Fibroblast of villous mesenchyme (primary cell): Measurements from ENCODE around the gene DLG1. TPM values are rescaled to one million over a fixed set of nuclear protein-coding genes. Genes with fewer than 3 reads are reported as not detected.
"Not testable (repeated sequence)": the region's sequence is repeated elsewhere in the genome, so short reads cannot be mapped to it uniquely, and the experiment has no call there.

Experiments used
- DNase-seq: peaks from one replicate; pipeline ENCODE4 v3.0.0-alpha.2; 2010; ENCODE audit warnings: low read depth
- H3K4me3 ChIP-seq: 2 replicates; pipeline ENCODE4 v1.5.1; 2011; ENCODE audit warnings: low read depth, mild to moderate bottlenecking, low read length
- total RNA-seq: library from RNA; depleted of rRNA; stranded (reverse); fragments of >200 nt; gene quantifications from 2 replicates; pipeline ENCODE4 v1.2.3, GENCODE V29; 2012
- TF ChIP-seq, protein P1 (sequence below): IDR thresholded peaks from 2 replicates; pipeline ENCODE4 v1.5.1; 2012; ENCODE audit warnings: low read depth, mild to moderate bottlenecking, low read length; ENCODE audit not compliant: insufficient read depth

The DLG1 gene
- total RNA-seq, 1 donor: 87.7 TPM

GRCh38 chr3:197283045-197283444 lies 15.4 kb downstream of the DLG1 start:
- no peak overlapping the region for H3K4me3 ChIP-seq
- TF ChIP-seq, protein P1, sequence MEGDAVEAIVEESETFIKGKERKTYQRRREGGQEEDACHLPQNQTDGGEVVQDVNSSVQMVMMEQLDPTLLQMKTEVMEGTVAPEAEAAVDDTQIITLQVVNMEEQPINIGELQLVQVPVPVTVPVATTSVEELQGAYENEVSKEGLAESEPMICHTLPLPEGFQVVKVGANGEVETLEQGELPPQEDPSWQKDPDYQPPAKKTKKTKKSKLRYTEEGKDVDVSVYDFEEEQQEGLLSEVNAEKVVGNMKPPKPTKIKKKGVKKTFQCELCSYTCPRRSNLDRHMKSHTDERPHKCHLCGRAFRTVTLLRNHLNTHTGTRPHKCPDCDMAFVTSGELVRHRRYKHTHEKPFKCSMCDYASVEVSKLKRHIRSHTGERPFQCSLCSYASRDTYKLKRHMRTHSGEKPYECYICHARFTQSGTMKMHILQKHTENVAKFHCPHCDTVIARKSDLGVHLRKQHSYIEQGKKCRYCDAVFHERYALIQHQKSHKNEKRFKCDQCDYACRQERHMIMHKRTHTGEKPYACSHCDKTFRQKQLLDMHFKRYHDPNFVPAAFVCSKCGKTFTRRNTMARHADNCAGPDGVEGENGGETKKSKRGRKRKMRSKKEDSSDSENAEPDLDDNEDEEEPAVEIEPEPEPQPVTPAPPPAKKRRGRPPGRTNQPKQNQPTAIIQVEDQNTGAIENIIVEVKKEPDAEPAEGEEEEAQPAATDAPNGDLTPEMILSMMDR: no peak
- no peak for DNase-seq

DNA sequence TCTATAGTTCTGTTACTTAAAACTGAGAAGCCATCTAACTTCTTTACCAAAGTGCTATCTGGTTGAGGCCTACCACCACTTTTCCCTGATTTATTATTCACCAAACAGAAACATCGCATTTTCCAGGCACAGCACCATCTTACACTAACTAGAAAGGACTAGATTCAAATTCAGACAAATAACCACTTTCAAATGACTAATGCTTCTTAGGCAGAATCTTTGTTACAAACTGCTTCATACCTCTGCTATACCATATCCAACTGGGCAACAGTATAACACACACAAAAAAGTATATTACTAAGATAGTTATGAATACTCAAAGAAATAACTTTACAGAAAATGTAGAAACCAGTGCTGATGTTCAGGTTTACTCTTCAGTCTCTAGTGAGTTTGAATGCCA lies 16.6 kb downstream of the DLG1 start:
- TF ChIP-seq, protein P1: no peak
- H3K4me3 ChIP-seq: no peak overlapping the region
- DNase-seq: no peak

- H3K4me3 ChIP-seq: no peak overlapping the region
- TF ChIP-seq, protein P1: no peak
- DNase-seq: no peak
Observed at GRCh38 chr3:197280156-197280555, 18.3 kb downstream of the DLG1 start.

DNA sequence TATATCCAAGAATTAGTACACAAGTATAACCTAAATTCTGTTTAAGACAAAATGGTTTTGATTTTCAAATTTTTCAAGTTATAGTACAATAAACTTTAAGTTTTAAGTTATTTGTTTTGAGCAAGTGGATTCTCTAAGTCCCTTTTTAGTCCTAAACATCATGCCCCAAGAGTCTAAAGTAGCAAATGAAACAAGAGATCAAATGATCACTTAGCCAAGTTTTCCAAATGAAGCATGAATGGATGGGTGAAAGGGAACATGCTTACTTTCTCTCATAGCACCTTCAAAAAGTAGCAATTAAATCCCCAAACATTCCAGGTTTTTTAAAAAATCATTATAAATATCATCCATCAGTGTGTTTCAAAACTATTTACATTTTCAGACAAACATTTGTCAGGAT lies 19.5 kb downstream of the DLG1 start:
- no peak overlapping the region for H3K4me3 ChIP-seq
- DNase-seq: no peak
- TF ChIP-seq, protein P1: no peak

DNA sequence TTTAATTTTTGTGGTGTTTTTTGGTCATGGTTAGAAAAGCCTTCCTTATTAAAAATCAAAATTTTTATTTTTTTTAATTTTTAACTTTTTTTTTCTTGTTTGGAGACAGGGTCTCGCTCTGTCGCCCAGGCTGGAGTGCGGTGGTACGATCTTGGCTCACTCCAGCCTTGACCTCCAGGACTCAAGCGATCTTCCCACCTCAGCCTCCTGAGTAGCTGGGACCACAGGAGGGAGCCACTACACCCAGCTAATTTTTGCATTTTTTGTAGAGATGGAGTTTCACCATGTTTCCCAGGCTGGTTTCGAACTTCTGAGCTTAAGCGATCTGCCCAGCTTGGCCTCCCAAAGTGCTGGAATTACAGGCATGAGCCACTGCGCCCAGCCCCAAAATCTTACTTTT lies 21.6 kb downstream of the DLG1 start:
- TF ChIP-seq, protein P1: peak; percentile 42

DNA sequence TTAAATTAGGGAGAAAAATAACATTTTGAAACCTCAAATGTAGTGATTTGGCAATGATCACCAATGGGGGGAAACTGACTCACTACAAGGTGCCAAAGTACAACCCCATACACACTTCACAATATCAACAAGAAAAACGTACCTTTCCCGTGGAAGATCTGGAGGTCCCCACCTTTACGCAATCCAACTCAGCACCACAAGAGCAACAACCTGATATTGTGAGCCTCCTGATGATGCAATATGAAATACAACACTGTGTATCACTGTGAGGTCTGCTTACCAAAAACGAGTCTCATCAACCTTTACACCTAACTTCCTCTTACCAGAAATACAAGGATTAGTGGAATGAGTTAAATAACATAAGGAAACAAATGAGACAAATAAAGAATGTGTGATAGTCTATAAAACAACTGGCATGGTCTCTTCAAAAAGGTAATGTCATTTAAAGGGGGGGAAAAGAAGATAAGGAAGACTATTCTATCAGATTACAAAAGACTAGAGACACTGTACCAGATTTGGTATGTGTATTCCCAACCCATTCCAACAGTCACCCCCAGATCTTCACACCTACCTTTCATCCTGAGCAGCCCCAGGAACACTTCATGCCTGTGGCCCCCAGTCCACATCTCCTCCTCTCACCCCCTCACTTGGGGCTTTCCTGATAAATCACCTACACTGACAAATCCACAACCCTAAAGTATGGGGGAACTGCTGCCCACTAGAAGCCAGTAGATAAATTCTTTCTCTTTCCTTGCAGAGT lies 27.7 kb downstream of the DLG1 start:
- DNase-seq: peak; percentile 49
- TF ChIP-seq, protein P1: no peak

More for the DNA sequence above, 21.6 kb downstream of the DLG1 start:
- not testable (repeated sequence) for DNase-seq, H3K4me3 ChIP-seq

GRCh38 chr3:197269024-197269423 lies 29.4 kb downstream of the DLG1 start:
- DNase-seq: no peak
- H3K4me3 ChIP-seq: no peak overlapping the region
- TF ChIP-seq, protein P1: no peak

More for the DNA sequence above, 27.7 kb downstream of the DLG1 start:
- no peak overlapping the region for H3K4me3 ChIP-seq
